OCI-LY1 (cell line): ENCODE data around the gene SLC46A1.

Source experiments
- CTCF ChIP-seq: fragments of 200-600 bp; sonication (generic), shearing (Covaris generic); IDR thresholded peaks from 2 replicates; pipeline ENCODE4 v1.5.1; 2017; ENCODE audit warnings: mild to moderate bottlenecking, antibody characterized with exemption, low read length, moderate library complexity, mixed read lengths
- EZH2 ChIP-seq: fragments of 200-600 bp; sonication (generic), shearing (Covaris generic); IDR thresholded peaks from 2 replicates; pipeline ENCODE4 v1.8.0; 2017; ENCODE audit warnings: borderline replicate concordance, mixed run types, mild to moderate bottlenecking, antibody characterized with exemption, low read length, moderate library complexity, mixed read lengths

- TF ChIP-seq CTCF (no peak), EZH2 (no peak)
Measured at GRCh38 chr17:28399808-28400207, 6.2 kb downstream of the SLC46A1 start.
